NCI-H1694 treated with DMSO at 0.1 percent for 48 hours (cell line): ENCODE results near the gene DCXR.
A peak's percentile ranks its signal among the peaks of the same experiment; 100 is the strongest.

Experiments
- DNase-seq: peaks from one replicate; lab custom pipeline; 2025; lab: John Stamatoyannopoulos, UW

Gene DCXR

DNA sequence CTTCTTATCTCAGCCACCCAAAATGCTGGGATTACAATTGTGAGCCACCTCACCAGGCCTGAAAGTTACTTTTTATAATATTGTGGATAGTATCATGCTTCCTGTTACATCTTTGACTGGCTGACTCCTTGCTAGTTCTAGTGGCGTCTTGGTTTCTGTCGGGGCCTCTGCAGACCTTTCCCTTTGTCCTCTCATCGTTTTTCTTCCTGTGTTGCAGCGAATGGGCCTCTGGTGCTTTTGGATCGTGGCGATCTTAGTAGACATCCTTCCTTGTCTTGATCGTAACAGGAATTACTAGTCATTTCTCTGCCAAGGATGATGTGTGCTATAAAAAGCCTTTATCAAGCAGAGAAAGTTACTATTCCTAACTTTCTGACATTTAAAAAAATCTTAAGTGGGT lies 39.3 kb downstream of the DCXR start:
- DNase-seq: no peak

GRCh38 chr17:81996757-81997441 lies 40.6 kb downstream of the DCXR start:
- no peak for DNase-seq

GRCh38 chr17:81996232-81996756 lies 41.2 kb downstream of the DCXR start:
- no peak for DNase-seq

DNA sequence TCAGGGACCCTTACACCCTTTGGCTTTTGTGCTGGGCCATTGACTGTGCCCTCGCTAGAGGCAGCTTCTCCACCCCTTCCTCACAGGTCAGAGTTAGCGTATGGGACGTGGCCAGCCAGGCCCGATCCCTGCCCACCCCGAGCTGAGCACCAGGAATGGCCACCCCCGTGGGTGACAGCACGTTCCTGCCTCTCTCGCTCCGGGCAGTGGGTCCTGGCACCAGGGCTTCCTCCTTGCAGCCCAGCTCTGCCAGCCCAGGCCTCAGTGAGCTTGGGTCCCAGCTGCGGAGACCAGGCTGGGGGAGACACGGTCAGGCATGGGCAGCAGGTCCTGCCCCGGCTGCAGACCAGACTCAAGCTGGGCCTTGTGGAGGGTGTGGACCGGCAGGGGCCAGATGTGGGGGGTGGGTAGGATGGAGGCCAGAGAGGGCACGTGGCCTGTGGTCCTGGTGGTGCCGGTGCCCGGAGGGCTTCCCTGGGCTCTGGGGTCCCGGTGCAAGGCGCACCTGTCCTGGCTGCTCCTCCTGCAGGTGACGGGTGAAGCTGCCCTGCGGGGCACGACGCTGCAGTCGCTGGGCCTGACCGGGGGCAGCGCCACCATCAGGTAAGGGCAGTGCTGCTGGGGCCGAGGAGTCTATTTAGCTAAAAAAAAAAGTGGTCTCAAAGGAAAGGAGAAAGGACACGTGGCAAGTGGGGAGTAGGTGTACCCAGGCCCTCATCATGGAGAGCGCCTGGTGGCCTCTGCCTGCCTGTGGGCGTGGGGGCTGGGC lies 41.9 kb downstream of the DCXR start:
- no peak for DNase-seq

GRCh38 chr17:81994593-81995462 lies 42.7 kb downstream of the DCXR start:
- no peak for DNase-seq

DNA sequence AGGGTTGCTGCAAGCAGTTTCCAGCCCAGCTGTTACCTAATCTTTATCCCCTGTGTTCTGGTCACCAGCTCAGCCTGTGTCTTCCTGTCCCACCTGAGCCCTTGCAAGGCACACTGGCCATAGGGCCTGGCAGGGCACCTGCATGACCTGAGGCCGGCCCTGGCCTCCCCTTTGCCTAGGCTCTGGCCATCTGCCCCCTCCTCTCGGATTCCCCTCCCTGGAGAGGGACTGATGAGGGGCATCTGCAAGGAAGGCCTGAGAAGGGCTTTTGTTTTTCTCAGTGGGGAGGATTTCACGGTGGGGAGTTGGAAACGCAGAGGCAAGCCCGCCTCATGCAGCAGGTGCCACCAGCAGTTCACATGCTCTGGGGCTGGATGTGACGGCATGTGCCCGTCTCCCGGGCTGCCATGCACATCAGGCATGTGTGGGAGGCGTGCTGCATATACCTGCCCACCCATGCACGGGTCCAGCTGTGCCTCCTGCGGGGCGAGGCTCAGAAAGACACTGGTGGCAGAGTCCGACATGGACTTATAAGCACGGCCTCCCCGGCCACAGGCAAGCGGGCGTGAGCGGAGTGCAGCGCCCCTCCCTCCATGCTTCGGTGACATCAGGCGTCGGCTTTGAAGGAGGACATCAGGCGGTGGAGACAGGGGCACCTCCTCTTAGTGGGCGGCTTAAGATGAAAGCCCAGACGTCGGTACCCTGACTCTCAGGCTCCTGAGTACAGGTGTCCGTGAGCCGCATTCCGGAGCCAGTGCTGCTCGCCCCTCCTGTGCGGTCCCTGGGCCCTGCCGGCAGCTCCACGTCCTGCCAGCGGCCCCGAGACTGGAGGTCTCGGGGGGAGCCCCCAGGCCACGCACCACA lies 43.5 kb downstream of the DCXR start:
- DNase-seq: no peak

GRCh38 chr17:81992306-81993102 lies 45.0 kb downstream of the DCXR start:
- DNase-seq: no peak

DNA sequence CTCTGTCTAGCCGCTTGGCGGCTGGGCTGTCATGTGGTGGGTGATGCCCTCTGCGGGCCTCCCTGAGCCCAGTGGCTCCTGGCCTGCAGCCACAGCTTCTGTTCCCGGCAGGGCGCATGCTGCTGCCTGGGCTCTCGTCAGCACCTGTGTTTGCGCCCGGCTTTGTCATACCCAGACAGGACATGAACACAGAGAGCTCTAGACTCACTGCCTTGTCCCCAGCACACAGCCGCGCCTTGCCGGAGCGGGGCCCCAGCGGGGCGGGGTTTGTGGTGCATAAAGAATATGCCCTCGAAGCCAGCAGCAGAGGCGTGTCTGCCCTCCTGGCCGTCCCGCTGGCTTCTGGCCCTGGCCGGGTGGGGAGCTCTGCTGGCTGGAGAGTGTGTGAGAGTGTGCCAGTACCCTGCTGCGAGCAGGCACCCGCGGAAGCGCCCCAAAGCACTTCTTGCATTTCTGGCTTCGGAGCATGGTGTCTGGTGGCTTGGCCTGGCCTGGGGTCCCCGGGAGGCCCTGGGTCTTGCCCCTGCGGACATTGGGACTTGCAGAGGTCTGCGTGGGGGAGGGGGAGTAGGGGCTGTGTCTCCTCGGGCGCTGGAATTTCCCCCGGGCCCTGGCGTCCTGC lies 45.7 kb downstream of the DCXR start:
- peak; percentile 73 for DNase-seq

DNA sequence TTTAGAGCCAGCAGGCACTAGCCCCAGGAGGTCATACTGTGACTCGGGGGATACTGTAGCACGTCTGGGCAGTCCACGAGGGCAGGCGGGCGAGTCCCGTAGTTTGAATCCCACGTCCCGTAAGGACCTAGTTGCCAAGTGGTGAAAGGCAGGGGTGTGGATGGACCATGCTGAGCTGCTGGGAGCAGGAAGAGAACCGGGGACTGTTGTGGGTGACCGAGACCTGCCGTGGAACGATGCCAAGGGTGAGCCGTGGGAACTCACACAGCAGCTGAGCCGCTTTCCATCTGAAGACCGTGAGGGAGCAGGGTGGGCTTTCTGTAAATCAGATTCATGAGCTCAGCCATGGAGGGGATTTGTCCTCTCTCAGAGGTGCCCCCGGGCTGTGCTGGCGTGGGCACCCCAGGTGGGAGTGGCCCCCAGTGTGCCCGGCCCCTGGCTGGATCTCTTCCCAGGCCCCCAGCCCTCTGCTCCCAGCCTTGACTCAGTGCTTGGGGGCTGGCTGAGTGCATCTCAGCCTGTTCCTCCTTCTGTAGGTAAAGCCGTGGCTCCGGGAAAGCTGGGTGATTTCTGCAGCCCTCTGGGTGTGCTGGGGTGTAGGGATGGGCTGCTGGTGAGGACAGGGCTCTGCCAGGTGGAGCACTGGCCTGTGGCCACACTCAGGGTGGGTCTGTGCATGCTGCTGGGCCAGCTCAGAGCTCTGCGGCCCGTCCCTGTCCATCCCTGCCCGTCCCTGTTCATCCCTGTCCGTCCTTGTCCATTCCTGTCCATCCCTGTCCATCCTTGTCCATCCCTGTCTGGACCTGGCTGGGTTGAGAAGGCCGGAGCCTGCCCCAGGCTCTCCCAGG lies 46.4 kb downstream of the DCXR start:
- no peak for DNase-seq

DNA sequence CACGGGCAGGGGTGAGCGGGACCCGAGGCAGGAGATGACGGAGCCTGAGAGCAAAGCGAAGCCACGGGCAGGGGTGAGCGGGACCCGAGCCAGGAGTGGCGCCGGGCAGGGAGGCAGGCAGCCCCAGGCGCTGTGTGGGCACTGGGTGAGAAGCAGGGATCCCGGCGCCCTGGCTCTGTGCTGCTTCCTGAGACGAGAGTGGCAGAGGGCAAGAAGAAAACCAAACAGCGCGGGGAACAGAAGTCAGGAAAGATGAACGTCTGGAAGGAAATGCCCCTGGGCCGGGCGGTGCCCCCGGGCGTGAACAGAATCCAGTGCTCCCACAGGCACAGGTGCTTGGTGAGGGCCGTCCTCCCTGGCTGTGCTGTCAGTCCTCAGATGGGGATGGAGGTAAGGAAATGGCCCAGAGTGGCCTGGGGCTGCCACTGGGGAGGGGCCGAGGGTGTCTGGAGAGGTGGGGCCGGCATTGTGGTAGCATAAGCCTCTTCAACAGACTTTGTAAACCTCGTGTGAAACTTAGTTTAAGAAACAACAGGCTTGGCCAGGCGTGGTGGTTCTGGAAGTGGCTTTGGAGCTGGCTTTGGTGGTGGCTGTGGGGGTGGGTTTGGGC lies 50.2 kb downstream of the DCXR start:
- no peak for DNase-seq

DNA sequence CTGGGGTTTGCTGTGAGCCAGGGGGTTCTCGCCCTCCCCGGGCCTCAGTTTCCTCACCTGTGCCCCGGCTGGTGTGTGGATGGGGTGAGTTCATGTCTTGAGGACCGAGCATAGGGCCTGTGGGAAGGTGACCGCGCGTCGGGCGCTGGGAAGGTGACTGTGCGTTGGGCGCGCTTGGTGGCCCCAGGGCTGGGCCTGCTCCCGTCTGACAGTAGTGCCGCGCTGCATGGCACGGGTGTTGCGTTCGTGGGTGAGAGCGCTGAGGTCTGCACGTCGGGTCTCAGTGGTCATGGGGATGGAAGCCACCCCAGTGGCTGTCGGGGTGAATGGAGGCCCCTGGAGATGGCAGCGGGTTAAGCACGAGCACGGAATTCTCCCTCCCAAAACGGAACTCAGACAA lies 50.9 kb downstream of the DCXR start:
- no peak for DNase-seq
